C4-2B (cell line): ENCODE data around the gene LRP5.

ENCODE experiments used
- CTCF ChIP-seq: fragments of 450-650 bp; conservative IDR thresholded peaks from 2 replicates; pipeline ENCODE4 v1.5.1; 2017; ENCODE audit warnings: mild to moderate bottlenecking
- ZFX ChIP-seq: fragments of 450-650 bp; IDR thresholded peaks from 2 replicates; pipeline ENCODE4 v1.6.1; 2017

- TF ChIP-seq CTCF (no peak), ZFX (no peak)
Measured at GRCh38 chr11:68398995-68399851, 86.8 kb downstream of the LRP5 start.
